ENCODE data around the gene MSMB.
A peak's percentile ranks its signal among the peaks of the same experiment; 100 is the strongest.

The MSMB gene

DNA sequence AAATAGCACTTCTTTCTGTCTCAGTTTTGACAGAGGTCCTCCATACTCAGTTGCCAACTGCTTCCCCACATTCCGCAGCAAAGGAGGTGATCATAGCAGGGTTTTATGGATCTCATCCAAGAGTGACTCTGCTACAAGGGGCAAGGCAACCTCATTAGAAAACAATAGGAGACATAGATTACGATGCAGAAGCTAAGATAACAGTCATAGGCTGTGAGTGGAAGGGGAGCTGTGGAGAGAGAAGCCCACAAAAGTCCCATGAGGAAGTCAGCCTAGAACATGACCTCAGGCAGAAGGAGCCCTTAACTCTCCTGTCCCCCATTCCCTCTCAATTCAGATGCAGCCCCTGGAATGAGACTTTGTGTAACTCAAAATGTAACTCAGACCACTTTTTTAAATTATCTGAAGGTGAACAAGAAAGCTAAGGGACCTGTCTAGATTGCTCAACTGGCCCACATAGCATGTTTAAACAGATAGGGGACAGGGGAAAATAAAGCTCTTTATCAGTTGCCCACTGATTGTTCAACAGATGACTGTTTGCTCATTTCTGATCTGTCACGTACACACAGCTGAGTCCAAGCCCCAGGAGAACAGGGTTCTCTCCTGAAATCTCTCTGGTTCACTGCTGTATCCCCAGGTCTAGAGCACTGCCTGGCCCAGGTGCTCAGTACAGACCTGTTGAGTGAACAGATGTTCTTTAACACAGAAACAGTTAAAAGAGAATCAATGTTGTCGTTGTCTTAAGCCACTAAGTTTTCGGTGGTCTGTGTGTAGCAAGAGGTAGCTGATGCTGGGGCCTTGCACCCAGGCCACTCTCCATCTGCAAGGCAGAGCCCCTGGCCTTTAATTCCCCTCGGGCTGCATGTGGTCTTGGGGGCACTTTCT, 14.2 kb downstream of the MSMB start:
- TF ChIP-seq, protein P1, sequence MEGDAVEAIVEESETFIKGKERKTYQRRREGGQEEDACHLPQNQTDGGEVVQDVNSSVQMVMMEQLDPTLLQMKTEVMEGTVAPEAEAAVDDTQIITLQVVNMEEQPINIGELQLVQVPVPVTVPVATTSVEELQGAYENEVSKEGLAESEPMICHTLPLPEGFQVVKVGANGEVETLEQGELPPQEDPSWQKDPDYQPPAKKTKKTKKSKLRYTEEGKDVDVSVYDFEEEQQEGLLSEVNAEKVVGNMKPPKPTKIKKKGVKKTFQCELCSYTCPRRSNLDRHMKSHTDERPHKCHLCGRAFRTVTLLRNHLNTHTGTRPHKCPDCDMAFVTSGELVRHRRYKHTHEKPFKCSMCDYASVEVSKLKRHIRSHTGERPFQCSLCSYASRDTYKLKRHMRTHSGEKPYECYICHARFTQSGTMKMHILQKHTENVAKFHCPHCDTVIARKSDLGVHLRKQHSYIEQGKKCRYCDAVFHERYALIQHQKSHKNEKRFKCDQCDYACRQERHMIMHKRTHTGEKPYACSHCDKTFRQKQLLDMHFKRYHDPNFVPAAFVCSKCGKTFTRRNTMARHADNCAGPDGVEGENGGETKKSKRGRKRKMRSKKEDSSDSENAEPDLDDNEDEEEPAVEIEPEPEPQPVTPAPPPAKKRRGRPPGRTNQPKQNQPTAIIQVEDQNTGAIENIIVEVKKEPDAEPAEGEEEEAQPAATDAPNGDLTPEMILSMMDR (IDR thresholded peaks at IDR 0.05; ENCODE audit: control insufficient read depth, insufficient read depth, low read depth, low read length, missing control alignments), result no peak
- H3K4me3 ChIP-seq (ENCODE audit: control insufficient read depth, low read depth, low read length), result no peak overlapping the region
- DNase-seq (ENCODE audit: low read depth), result no peak

DNA sequence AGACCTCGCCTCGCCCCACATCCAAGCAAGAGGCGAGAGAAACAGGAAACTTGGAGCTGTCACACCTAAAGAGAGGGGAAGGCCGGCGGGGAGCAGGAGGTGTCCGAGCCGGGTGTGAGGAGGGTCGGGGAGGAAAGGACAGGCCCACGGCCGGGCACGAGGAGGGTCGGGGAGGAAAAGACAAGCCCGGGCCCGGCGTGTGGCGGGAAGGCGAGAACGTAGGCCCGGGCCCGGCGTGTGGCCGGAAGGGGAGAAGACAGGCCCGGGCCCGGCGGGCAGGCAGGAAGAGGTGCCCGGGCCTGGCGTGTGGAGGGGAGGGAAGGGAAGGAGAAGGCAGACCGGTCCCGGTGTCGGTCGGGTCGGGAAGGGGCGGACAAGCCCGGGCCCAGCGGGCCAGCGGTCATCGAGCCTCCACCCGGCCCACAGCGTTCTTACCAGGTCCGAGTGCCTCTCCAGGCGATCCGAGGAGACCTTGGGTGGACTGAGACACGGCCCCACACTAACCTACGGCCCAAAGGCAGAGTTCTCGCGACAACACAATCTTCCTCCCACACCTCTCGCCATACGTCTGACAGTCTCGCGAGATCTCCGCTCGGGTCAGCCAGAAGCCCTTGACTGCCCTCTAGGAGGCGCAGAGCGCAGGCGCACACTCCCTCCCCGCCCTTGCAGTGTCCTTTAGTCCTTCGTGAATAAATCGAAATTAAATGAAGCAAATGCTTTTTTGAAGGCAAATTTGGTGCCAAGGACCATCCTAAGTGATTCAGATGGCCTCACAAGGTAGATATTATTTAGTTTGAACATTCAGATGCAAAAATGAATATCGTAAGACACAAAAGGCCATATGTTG, 15.8 kb downstream of the MSMB start, which contains the start of gene NCOA4:
NCOA4 (minus strand) TSS at position 533 of the 847 bp plus-strand sequence. CDS start 13,943 bp downstream, outside the sequence.
- peak within 1 kb of the TSS; percentile 86 for H3K4me3 ChIP-seq (ENCODE audit: control insufficient read depth, low read depth, low read length)
- DNase-seq (ENCODE audit: low read depth), result peak; percentile 92
- TF ChIP-seq, protein P1 (IDR thresholded peaks at IDR 0.05; ENCODE audit: control insufficient read depth, insufficient read depth, low read depth, low read length, missing control alignments), result peak; percentile 78

DNA sequence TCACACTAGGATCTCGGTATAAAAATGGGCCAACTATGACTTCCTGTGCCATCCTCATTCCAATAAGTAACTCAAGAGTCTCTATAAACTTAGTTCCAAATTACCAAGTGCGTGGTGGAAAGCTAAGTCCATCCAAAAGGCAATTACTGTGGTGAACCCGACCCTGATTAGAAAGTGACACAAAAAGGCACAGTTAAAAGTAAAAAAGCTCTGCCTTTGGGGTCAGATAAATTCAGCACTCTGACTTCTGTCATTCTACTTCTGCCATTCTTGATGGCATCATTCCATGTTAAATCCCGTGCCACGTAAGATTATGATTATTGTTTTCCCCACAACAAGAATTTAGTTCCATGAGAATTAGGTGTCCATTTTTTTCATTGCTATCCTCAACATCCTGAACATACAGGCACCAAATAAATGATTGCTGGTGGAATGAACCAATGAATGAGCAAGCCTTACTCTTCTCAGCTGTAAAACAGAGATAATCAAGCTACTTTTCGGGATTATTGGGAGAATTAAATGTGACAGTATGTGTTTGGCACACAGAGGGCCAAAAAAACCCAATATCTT, 16.5 kb downstream of the MSMB start:
- TF ChIP-seq, protein P1 (IDR thresholded peaks at IDR 0.05; ENCODE audit: control insufficient read depth, insufficient read depth, low read depth, low read length, missing control alignments), result no peak
- peak overlapping the region; percentile 86 for H3K4me3 ChIP-seq (ENCODE audit: control insufficient read depth, low read depth, low read length)
- no peak for DNase-seq (ENCODE audit: low read depth)

DNA sequence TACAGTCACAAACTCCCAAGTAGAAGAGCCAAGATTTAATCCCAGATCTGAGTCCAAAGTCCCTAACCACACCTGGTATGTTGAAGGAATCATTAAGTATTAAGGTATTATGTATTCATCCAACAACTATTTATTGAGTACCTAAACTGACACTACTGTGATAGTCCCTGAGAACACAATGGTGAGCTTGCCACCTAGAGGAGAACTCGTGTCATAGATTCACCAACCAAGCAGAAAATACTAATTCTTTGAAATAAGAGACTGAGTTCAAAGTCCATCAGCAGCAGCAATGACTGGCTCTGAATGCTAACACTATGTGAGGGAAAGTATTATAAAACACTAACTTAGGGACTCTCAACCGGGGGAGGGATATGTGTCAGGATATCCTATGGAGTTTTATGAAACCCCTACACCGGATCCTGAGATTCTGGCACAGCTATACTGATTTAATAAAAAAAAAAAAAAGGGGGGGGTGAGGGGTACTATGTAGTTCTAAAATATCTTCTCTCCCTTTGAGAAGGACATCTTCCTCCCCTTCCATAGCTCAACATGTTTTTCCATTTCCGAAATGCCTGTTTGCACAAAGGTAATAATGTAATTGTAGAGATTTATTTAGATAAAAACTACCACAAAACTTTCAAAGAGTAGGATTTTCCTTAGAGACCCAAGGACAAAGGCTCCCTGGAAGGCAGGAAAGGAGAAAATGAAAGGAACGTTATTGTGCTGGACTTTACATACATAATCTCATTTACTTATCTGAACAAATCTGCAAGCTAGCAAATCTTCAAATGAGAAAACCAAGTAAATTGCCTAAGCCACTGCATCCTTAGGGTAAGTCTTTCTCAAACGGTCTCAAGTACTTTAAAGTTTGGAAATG, 17.2 kb downstream of the MSMB start:
- no peak for DNase-seq (ENCODE audit: low read depth)
- TF ChIP-seq, protein P1 (IDR thresholded peaks at IDR 0.05; ENCODE audit: control insufficient read depth, insufficient read depth, low read depth, low read length, missing control alignments), result peak; percentile 70
- H3K4me3 ChIP-seq (ENCODE audit: control insufficient read depth, low read depth, low read length), result peak overlapping the region; percentile 86

DNA sequence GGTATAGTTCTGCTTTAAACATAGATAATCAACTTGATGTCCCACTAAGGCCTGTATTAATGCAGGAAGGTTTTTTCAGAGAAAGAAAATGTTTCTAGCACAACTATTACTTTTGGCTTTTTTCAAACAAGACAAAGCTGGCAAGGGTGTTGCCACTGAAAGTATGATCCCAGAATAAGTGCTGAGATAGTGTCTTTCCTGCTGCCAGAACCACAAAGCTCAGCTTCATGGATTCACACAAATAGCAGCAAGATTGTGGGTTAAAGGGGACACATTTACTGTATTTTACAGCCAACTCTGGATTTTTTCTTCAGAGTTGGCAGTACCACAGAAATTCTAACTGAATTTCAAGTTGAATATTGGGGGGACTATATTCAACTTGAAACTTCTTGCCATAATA, 20.0 kb downstream of the MSMB start:
- TF ChIP-seq, protein P1 (IDR thresholded peaks at IDR 0.05; ENCODE audit: control insufficient read depth, insufficient read depth, low read depth, low read length, missing control alignments), result no peak
- H3K4me3 ChIP-seq (ENCODE audit: control insufficient read depth, low read depth, low read length), result no peak overlapping the region
- no peak for DNase-seq (ENCODE audit: low read depth)
